GM12878 (cell line): ENCODE data around the gene TMEM212. TPM values are rescaled to one million over a fixed set of nuclear protein-coding genes. Genes with fewer than 3 reads are reported as not detected.

ENCODE experiments used
- ATAC-seq: fragments of 200-7000 bp; cut with Tn5 transposase; 3 replicates; pipeline ENCODE4 v1.9.1; 2020; ENCODE audit warnings: mild to moderate bottlenecking, moderate library complexity
- BruUV-seq: library from RNA; stranded (reverse); fragments of 400-500 nt; replicated peaks from 2 replicates; lab custom pipeline; 2021; lab: Mats Ljungman, UMichigan
- CTCF ChIA-PET: fragments of 300-600 bp; sonication (Branson Sonifier 250); formaldehyde crosslinking; extraction: SDS; loops from one replicate; lab custom pipeline; 2021; ENCODE audit warnings: inconsistent platforms; lab: Yijun Ruan, JAX
- POLR2A ChIA-PET: fragments of 350-600 bp; formaldehyde crosslinking; extraction: SDS; loops from one replicate; lab custom pipeline; 2021; ENCODE audit warnings: inconsistent platforms; lab: Charles Lee
- RAD21 ChIA-PET: fragments of 300-600 bp; sonication (Branson Sonifier 250); formaldehyde crosslinking; loops from one replicate; lab custom pipeline; 2023; ENCODE audit warnings: antibody characterized with exemption; ENCODE audit not compliant: unreplicated experiment; lab: Charles Lee
- SMC1A ChIA-PET: fragments of 300-600 bp; sonication (Branson Sonifier 250); formaldehyde crosslinking; loops from one replicate; lab custom pipeline; 2023; ENCODE audit not compliant: unreplicated experiment, uncharacterized antibody; lab: Charles Lee
- DNase-seq: peaks from one replicate; pipeline ENCODE4 v3.0.0-alpha.2; 2011; ENCODE audit warnings: low read depth, low spot score
- FAIRE-seq: peaks from 3 replicates; lab custom pipeline; 2011; peaks lifted over from hg19 to GRCh38; lab: Jason Lieb, UNC
- H2AFZ ChIP-seq: 2 replicates; pipeline ENCODE4 v1.6.0; 2011; ENCODE audit warnings: low read depth, low read length, control low read depth; ENCODE audit not compliant: control insufficient read depth
- H3K27ac ChIP-seq: 2 replicates; pipeline ENCODE4 v1.5.1; 2011; ENCODE audit warnings: control low read depth; ENCODE audit not compliant: control insufficient read depth, insufficient read depth
- H3K27me3 ChIP-seq, 2 experiments: replicated peaks in 1 of 2; 2 replicates each; pipeline versions ENCODE4 v1.6.0 to v1.6.1; 2011; ENCODE audit warnings: low read length in 1 of 2; ENCODE audit not compliant: control insufficient read depth in 2 of 2, insufficient read depth in 2 of 2
- H3K36me3 ChIP-seq, 2 experiments: 2 replicates each; pipeline ENCODE4 v1.5.1; 2011; ENCODE audit warnings: low read length in 1 of 2; ENCODE audit not compliant: control insufficient read depth in 2 of 2, insufficient read depth in 2 of 2
- H3K4me1 ChIP-seq: 2 replicates; pipeline ENCODE4 v1.6.1; 2011; ENCODE audit warnings: mild to moderate bottlenecking, low read length, moderate library complexity, mixed read lengths; ENCODE audit not compliant: control insufficient read depth, insufficient read depth
- H3K4me2 ChIP-seq: 2 replicates; pipeline ENCODE4 v1.6.0; 2011; ENCODE audit warnings: control low read depth; ENCODE audit not compliant: control insufficient read depth, insufficient read depth
- H3K4me3 ChIP-seq: fragments of 200-600 bp; sonication (generic); 2 replicates; pipeline ENCODE4 v1.5.1; 2016
- H3K79me2 ChIP-seq: 2 replicates; pipeline ENCODE4 v1.6.0; 2011; ENCODE audit warnings: low read length; ENCODE audit not compliant: control insufficient read depth, insufficient read depth
- H3K9ac ChIP-seq: 2 replicates; pipeline ENCODE4 v1.8.0; 2011; ENCODE audit warnings: low read length, control low read depth, mixed read lengths; ENCODE audit not compliant: control insufficient read depth, insufficient read depth
- H3K9me3 ChIP-seq: replicated peaks from 3 replicates; pipeline ENCODE4 v1.5.1; 2011; ENCODE audit warnings: mild to moderate bottlenecking, low read length; ENCODE audit not compliant: control insufficient read depth, insufficient read depth
- H4K20me1 ChIP-seq: 2 replicates; pipeline ENCODE4 v1.6.0; 2011; ENCODE audit not compliant: control insufficient read depth, insufficient read depth
- HDAC2 ChIP-seq: fragments of 200-600 bp; sonication (generic); IDR thresholded peaks from 2 replicates; pipeline ENCODE4 v1.6.1; 2017
- WGBS: methylation state at CpG from one replicate; pipeline ENCODE4 v1.1.6; 2016; ENCODE audit warnings: low lambda C conversion rate; ENCODE audit not compliant: insufficient replicate concordance, insufficient coverage; ENCODE audit errors: missing lambda C conversion rate; 5-methylcytosine and 5-hydroxymethylcytosine counted together
- in situ Hi-C: fragments of 300-500 bp; cut with MboI; formaldehyde crosslinking; loops from 9 replicates; pipeline ENCODE4 v1.14.3; 2018; ENCODE audit warnings: mixed read lengths
- intact Hi-C: fragments of 100-400 bp; cut with micrococcal nuclease; formaldehyde crosslinking; loops from one replicate; pipeline ENCODE4 v1.14.2; 2022; ENCODE audit not compliant: unreplicated experiment
- polyA plus RNA-seq, 11 experiments: library from polyadenylated mRNA; depleted of rRNA in 4 of 11; unstranded in 6 of 11; stranded (reverse) in 5 of 11; fragments of >200 nt; fragmentation: Nextera tagmentation in 4 of 11; fragmentation: Illumina TruSeq in 1 of 11; extraction: Ambion mirVana in 4 of 11; extraction: Trizol in 1 of 11; gene quantifications; 1 replicate in 1 of 11; 2 replicates in 10 of 11; pipeline versions ENCODE4 v1.2.1 to v1.2.3, GENCODE V29; 2011 to 2016; ENCODE audit warnings: inconsistent platforms in 2 of 11, missing spikeins in 2 of 11, low read depth in 1 of 11
- total RNA-seq, 4 experiments: library from RNA; depleted of rRNA in 3 of 4; stranded (reverse); fragments of >200 nt in 3 of 4; fragmentation: Illumina TruSeq in 1 of 4; extraction: Trizol in 1 of 4; gene quantifications; 2 replicates each; pipeline versions ENCODE4 v1.2.1 to v1.2.3, GENCODE V29; 2013 to 2021
- TF ChIP-seq, protein P1 (sequence below): fragments of 450-650 bp; IDR thresholded peaks from 2 replicates; pipeline ENCODE4 v1.6.1; 2016; ENCODE audit warnings: mild to moderate bottlenecking

The TMEM212 gene
- total and polyA plus RNA-seq, 10 of the 15 experiments (the other 5 are each of a cell fraction or from before 2014, with no cell fraction given): not detected

DNA sequence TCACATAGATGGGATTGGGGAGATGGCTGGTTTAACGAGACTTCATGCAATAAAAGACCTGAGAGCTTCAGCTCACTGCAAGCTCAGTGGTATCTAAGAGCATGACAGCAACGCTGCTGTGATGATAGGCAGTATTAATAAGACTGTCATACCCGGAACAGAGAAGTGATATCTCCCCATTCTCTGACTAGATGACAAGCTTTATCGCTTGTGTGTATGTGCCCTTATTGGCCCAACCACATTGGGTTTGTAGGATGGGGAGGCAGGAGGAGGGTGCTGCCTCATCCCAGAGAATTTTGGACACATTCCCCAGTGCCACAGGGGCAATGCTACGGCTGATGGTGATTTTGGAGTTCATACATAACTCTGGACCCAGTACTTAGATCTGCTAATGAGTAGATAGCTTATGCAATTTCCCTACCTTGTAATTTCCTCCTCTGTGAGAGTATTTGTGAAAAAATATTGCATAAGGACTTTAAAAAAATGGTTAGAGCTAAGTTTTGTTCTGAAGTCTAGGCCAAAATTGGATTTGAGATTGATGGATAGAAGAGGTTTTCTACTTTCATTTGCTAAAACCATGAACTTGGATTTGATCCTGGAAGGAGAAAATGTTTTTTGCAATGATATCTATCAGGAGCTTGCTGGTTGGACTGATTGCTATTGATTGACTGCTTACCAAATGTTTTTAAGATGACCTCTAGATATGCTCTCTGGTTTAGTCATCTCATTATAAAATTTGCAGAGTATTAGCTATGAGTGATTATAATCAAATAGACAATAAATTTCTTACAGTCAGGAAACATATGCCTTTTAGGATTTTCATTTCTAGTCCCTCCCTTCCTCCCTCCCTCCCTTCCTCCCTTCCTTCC lies 14.0 kb upstream of the TMEM212 start:
- ATAC-seq (peak; percentile 43), FAIRE-seq (no peak), DNase-seq (no peak)
- Histone ChIP-seq H3K4me3 (no peak overlapping the region), H3K4me2 (no peak overlapping the region), H3K27me3 (no peaks in the 10 kb centered on the region; a peak in 1 of 4 replicates), H3K79me2 (no peaks in the 10 kb centered on the region), H3K9me3 (no peaks in the 10 kb centered on the region), H3K27ac (no peak overlapping the region), H2AFZ (no peak overlapping the region), H3K4me1 (no peaks in the 10 kb centered on the region), H4K20me1 (no peaks in the 10 kb centered on the region), H3K36me3 (no peaks in the 10 kb centered on the region), H3K9ac (no peak overlapping the region)
- in situ Hi-C loops: no loop called here
- WGBS: 54% methylated on average over 5 of the region's 5 CpGs
- CTCF ChIA-PET: interaction anchor here (0.7 to 11.8 kb wide), 57 partner anchors 10 to 844 kb away, joined by 3 to 274 read pairs (median 5); partner anchors contain the start of gene PLD1
- intact Hi-C loops: loop anchor here (2.0 kb wide), 1 partner anchor 56 kb away; no protein-coding TSS in a partner anchor
- SMC1A ChIA-PET: interaction anchor here (0.6 to 8.9 kb wide), 55 partner anchors 7 to 868 kb away, joined by 3 to 154 read pairs (median 6); partner anchors contain the start of gene PLD1
- BruUV-seq: no TSS peak
- TF ChIP-seq HDAC2: no peak
- TF ChIP-seq, protein P1, sequence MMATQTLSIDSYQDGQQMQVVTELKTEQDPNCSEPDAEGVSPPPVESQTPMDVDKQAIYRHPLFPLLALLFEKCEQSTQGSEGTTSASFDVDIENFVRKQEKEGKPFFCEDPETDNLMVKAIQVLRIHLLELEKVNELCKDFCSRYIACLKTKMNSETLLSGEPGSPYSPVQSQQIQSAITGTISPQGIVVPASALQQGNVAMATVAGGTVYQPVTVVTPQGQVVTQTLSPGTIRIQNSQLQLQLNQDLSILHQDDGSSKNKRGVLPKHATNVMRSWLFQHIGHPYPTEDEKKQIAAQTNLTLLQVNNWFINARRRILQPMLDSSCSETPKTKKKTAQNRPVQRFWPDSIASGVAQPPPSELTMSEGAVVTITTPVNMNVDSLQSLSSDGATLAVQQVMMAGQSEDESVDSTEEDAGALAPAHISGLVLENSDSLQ: peak; percentile 62
- RAD21 ChIA-PET: interaction anchor here (0.7 to 13.1 kb wide), 31 partner anchors 11 to 512 kb away, joined by 3 to 333 read pairs (median 6); partner anchors contain the start of gene PLD1
- POLR2A ChIA-PET: interaction anchor here (0.7 to 4.1 kb wide), 17 partner anchors 11 to 215 kb away, joined by 3 to 26 read pairs (median 14); partner anchors contain the start of gene PLD1
